Mesendoderm (in vitro differentiated cells): Measurements from ENCODE around the gene RANBP10.

Experiments
- DNase-seq: peaks from one replicate; pipeline ENCODE4 v3.0.0; 2013
- H2AK5ac ChIP-seq: 2 replicates; pipeline ENCODE4 v1.6.1; 2013; ENCODE audit warnings: low read length, inconsistent platforms
- H2BK120ac ChIP-seq: 2 replicates; pipeline ENCODE4 v1.6.1; 2013; ENCODE audit warnings: low read depth, mild to moderate bottlenecking, low read length, moderate library complexity, mixed read lengths
- H2BK15ac ChIP-seq: replicated peaks from 2 replicates; pipeline ENCODE4 v1.6.1; 2013; ENCODE audit warnings: low read depth, mild to moderate bottlenecking, moderate library complexity
- H2BK5ac ChIP-seq: 2 replicates; pipeline ENCODE4 v1.6.1; 2013; ENCODE audit warnings: low read length, inconsistent platforms
- H3K18ac ChIP-seq: 2 replicates; pipeline ENCODE4 v1.6.1; 2013; ENCODE audit warnings: mild to moderate bottlenecking, low read length, mixed read lengths
- H3K23ac ChIP-seq: one replicate; pipeline ENCODE4 v1.6.1; 2013; ENCODE audit warnings: low read length
- H3K27ac ChIP-seq: 2 replicates; pipeline ENCODE4 v1.5.1; 2013; ENCODE audit warnings: low read depth, mild to moderate bottlenecking, inconsistent platforms, low read length, moderate library complexity
- H3K27me3 ChIP-seq: 2 replicates; pipeline ENCODE4 v1.6.1; 2013; ENCODE audit warnings: low read length, control low read depth, mild to moderate bottlenecking, inconsistent platforms; ENCODE audit not compliant: insufficient read depth, poor library complexity
- H3K36me3 ChIP-seq: 2 replicates; pipeline ENCODE4 v1.6.1; 2013; ENCODE audit warnings: low read length, inconsistent platforms; ENCODE audit not compliant: control insufficient read depth, insufficient read depth
- H3K4ac ChIP-seq: one replicate; pipeline ENCODE4 v1.6.1; 2013; ENCODE audit warnings: low read depth, mild to moderate bottlenecking, low read length, moderate library complexity
- H3K4me1 ChIP-seq: 2 replicates; pipeline ENCODE4 v1.6.1; 2013; ENCODE audit warnings: low read depth, low read length, inconsistent platforms; ENCODE audit not compliant: control insufficient read depth
- H3K4me2 ChIP-seq: 2 replicates; pipeline ENCODE4 v1.6.1; 2013; ENCODE audit warnings: low read length
- H3K4me3 ChIP-seq: 2 replicates; pipeline ENCODE4 v1.5.1; 2013; ENCODE audit warnings: mild to moderate bottlenecking, low read length
- H3K56ac ChIP-seq: one replicate; pipeline ENCODE4 v1.6.1; 2013; ENCODE audit warnings: low read length
- H3K79me1 ChIP-seq: 2 replicates; pipeline ENCODE4 v1.6.1; 2013; ENCODE audit warnings: low read length, inconsistent platforms
- H3K79me2 ChIP-seq: 2 replicates; pipeline ENCODE4 v1.6.1; 2013; ENCODE audit warnings: mild to moderate bottlenecking, low read length; ENCODE audit not compliant: control insufficient read depth, insufficient read depth
- H3K9ac ChIP-seq: 2 replicates; pipeline ENCODE4 v1.6.1; 2013; ENCODE audit warnings: low read length, inconsistent platforms
- H4K5ac ChIP-seq: one replicate; pipeline ENCODE4 v1.6.1; 2013; ENCODE audit warnings: low read length
- H4K8ac ChIP-seq: one replicate; pipeline ENCODE4 v1.6.1; 2013; ENCODE audit warnings: low read depth, mild to moderate bottlenecking, control low read depth, low read length, moderate library complexity
- WGBS: extraction: QIAGEN DNeasy Blood & Tissue Kit; methylation state at CpG from one replicate; pipeline ENCODE4 v1.1.7; 2013; ENCODE audit warnings: low lambda C conversion rate, missing lambda C conversion rate; ENCODE audit not compliant: insufficient coverage; ENCODE audit errors: extremely low coverage; 5-methylcytosine and 5-hydroxymethylcytosine counted together

Gene RANBP10

GRCh38 chr16:67774457-67774853 lies 31.9 kb downstream of the RANBP10 start:
- peaks cover 3% of the 10 kb centered on the region for H3K79me1 ChIP-seq
- H3K4me1 ChIP-seq: no peaks in the 10 kb centered on the region
- no peak overlapping the region for H3K27ac ChIP-seq

GRCh38 chr16:67773569-67774456 lies 32.5 kb downstream of the RANBP10 start:
- no peak overlapping the region for H3K4me2 ChIP-seq
- no peak overlapping the region for H3K4me3 ChIP-seq
- no peaks in the 10 kb centered on the region for H3K27me3 ChIP-seq
- H3K9ac ChIP-seq: no peak overlapping the region
- no CpG with 5 or more reads among the region's 6 CpGs for WGBS
- H3K18ac ChIP-seq: no peak overlapping the region
- H3K79me2 ChIP-seq: no peaks in the 10 kb centered on the region
- H4K8ac ChIP-seq: no peak overlapping the region
- no peaks in the 10 kb centered on the region for H3K36me3 ChIP-seq
- no peak overlapping the region for H2BK5ac ChIP-seq
- no peak overlapping the region for H4K5ac ChIP-seq
- no peak overlapping the region for H3K4ac ChIP-seq
- DNase-seq: no peak
- H3K23ac ChIP-seq: no peak overlapping the region
- H3K4me1 ChIP-seq: no peaks in the 10 kb centered on the region
- H3K27ac ChIP-seq: no peak overlapping the region
- no peak overlapping the region for H2AK5ac ChIP-seq
- no peak overlapping the region for H2BK15ac ChIP-seq
- peaks cover 3% of the 10 kb centered on the region for H3K79me1 ChIP-seq
- no peak overlapping the region for H2BK120ac ChIP-seq
- no peak overlapping the region for H3K56ac ChIP-seq

More at GRCh38 chr16:67774457-67774853, 31.9 kb downstream of the RANBP10 start:
- no peak overlapping the region for H2BK120ac ChIP-seq
- no CpG with 5 or more reads among the region's 3 CpGs for WGBS
- no peak overlapping the region for H4K5ac ChIP-seq
- H3K18ac ChIP-seq: no peak overlapping the region
- H3K36me3 ChIP-seq: no peaks in the 10 kb centered on the region
- H2AK5ac ChIP-seq: no peak overlapping the region
- H3K27me3 ChIP-seq: no peaks in the 10 kb centered on the region
- H4K8ac ChIP-seq: no peak overlapping the region
- H3K56ac ChIP-seq: no peak overlapping the region
- no peak overlapping the region for H3K23ac ChIP-seq
- H2BK15ac ChIP-seq: no peak overlapping the region
- H3K4me2 ChIP-seq: no peak overlapping the region
- no peak overlapping the region for H3K4ac ChIP-seq
- no peaks in the 10 kb centered on the region for H3K79me2 ChIP-seq
- DNase-seq: no peak
- no peak overlapping the region for H2BK5ac ChIP-seq
- H3K4me3 ChIP-seq: no peak overlapping the region
- H3K9ac ChIP-seq: no peak overlapping the region

- H2BK15ac ChIP-seq: no peak overlapping the region
- no peak overlapping the region for H4K8ac ChIP-seq
- H2BK120ac ChIP-seq: no peak overlapping the region
- no peak overlapping the region for H3K9ac ChIP-seq
- no peaks in the 10 kb centered on the region for H3K79me2 ChIP-seq
- no peak overlapping the region for H3K18ac ChIP-seq
- no peak overlapping the region for H2AK5ac ChIP-seq
- WGBS: no CpG with 5 or more reads among the region's 4 CpGs
- H3K23ac ChIP-seq: no peak overlapping the region
- peaks cover 3% of the 10 kb centered on the region for H3K79me1 ChIP-seq
- H3K4me2 ChIP-seq: no peak overlapping the region
- no peak overlapping the region for H3K4me3 ChIP-seq
- no peak overlapping the region for H2BK5ac ChIP-seq
- no peaks in the 10 kb centered on the region for H3K27me3 ChIP-seq
- H3K4ac ChIP-seq: no peak overlapping the region
- DNase-seq: no peak
- no peaks in the 10 kb centered on the region for H3K36me3 ChIP-seq
- no peak overlapping the region for H3K56ac ChIP-seq
- no peaks in the 10 kb centered on the region for H3K4me1 ChIP-seq
- H4K5ac ChIP-seq: no peak overlapping the region
- no peak overlapping the region for H3K27ac ChIP-seq
Observed at GRCh38 chr16:67773099-67773498, 33.3 kb downstream of the RANBP10 start.

GRCh38 chr16:67770346-67770991 lies 35.9 kb downstream of the RANBP10 start:
- no peak overlapping the region for H3K9ac ChIP-seq
- no peak overlapping the region for H4K5ac ChIP-seq
- H3K36me3 ChIP-seq: no peaks in the 10 kb centered on the region
- no CpG with 5 or more reads among the region's 6 CpGs for WGBS
- no peak overlapping the region for H3K23ac ChIP-seq
- no peak overlapping the region for H3K4ac ChIP-seq
- H3K4me1 ChIP-seq: no peaks in the 10 kb centered on the region
- no peak overlapping the region for H2BK120ac ChIP-seq
- no peak for DNase-seq
- peaks cover 3% of the 10 kb centered on the region for H3K79me1 ChIP-seq
- H3K56ac ChIP-seq: no peak overlapping the region
- H3K27me3 ChIP-seq: no peaks in the 10 kb centered on the region
- no peak overlapping the region for H3K4me3 ChIP-seq
- H3K18ac ChIP-seq: no peak overlapping the region
- no peak overlapping the region for H2BK5ac ChIP-seq
- H3K79me2 ChIP-seq: no peaks in the 10 kb centered on the region
- H4K8ac ChIP-seq: no peak overlapping the region
- H2AK5ac ChIP-seq: no peak overlapping the region
- no peak overlapping the region for H3K4me2 ChIP-seq
- H2BK15ac ChIP-seq: no peak overlapping the region
- H3K27ac ChIP-seq: no peak overlapping the region

GRCh38 chr16:67767953-67768352 lies 38.4 kb downstream of the RANBP10 start:
- Histone ChIP-seq H3K56ac (no peak overlapping the region), H2BK120ac (no peak overlapping the region), H3K23ac (no peak overlapping the region), H3K27ac (no peak overlapping the region), H3K4me2 (no peak overlapping the region), H3K9ac (no peak overlapping the region), H4K8ac (no peak overlapping the region), H3K4me1 (no peaks in the 10 kb centered on the region), H3K4ac (no peak overlapping the region), H3K4me3 (no peak overlapping the region), H2BK5ac (no peak overlapping the region), H3K27me3 (no peaks in the 10 kb centered on the region), H2AK5ac (no peak overlapping the region), H4K5ac (no peak overlapping the region), H3K79me2 (no peaks in the 10 kb centered on the region), H3K18ac (no peak overlapping the region), H3K79me1 (no peaks in the 10 kb centered on the region), H2BK15ac (no peak overlapping the region), H3K36me3 (no peaks in the 10 kb centered on the region)
- WGBS: no CpG with 5 or more reads among the region's 7 CpGs
- no peak for DNase-seq
